Bladder microvascular endothelial cell (primary cell): ENCODE measurements around the gene GPRASP3. TPM values are rescaled to one million over a fixed set of nuclear protein-coding genes. Genes with fewer than 3 reads are reported as not detected.

Experiments used
- total RNA-seq: library from RNA; depleted of rRNA; stranded (reverse); fragments of >200 nt; gene quantifications from 2 replicates; pipeline ENCODE4 v1.2.3, GENCODE V29; 2014

GPRASP3 gene
- total RNA-seq, result 5.7 and 6.6 TPM in 2 replicates

GRCh38 chrX:102720237-102721168, at the start of gene GPRASP3:
Gene GPRASP3, plus strand, starts transcription at chrX:102720743. Its CDS starts 28,253 bp downstream, at chrX:102748996.

DNA sequence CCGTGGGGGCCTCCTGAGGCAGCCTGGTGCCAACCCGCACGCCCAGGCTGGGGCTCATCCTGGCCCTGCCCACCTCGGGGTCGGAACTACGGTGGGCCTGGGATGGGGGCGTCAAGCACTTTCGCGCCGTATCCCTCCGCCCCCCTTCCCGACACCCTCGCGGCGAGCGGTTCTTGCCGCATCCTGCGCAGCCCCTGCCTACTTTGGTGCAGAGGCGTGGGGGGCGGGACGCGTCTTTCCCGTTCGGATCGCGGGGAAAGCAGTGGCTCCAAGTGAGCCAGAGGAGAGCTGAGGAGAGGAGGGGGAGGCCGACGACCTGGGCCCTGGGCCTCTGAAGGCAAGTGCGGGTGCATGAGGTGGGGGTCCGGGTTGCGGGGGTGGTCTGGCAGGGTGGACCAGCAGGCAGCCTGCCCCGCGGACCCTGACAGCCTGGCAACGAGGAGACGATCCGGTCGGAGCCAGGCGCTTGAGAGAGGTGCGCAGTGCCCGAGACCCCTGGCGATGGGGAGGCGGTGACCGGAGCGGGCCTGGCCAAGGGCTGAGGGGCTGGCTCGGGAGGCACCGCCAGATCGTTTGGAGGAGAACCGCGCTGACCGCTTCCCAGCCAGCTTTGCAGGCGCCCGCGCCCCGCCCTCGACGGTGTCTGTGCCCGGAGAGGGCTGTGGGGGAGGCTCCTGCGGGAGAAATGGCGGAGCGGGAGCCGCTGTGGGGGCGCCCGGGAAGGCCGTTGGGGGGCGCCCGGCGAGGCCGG, 8.2 kb upstream of the GPRASP3 start, which contains the start of gene GPRASP2:
TSS of gene GPRASP2 (plus strand) at position 233 of the 751 bp plus-strand sequence. CDS start 2,422 bp downstream, outside the sequence.

Other genes with a start within 250 kb of the GPRASP3 start
- not detected in 2 replicates for gene TCP11X2, start 248.9 kb upstream of the GPRASP3 start, total RNA-seq
- 0.82 and 1.8 TPM in 2 replicates for gene TMSB15A, start 204.0 kb upstream of the GPRASP3 start, total RNA-seq
- 11.0 and 23.9 TPM in 2 replicates for gene ARMCX5, start 121.2 kb upstream of the GPRASP3 start, total RNA-seq
- 0.65 and 3.3 TPM in 2 replicates for gene GPRASP1, start 69.3 kb upstream of the GPRASP3 start, total RNA-seq
- 9.6 and 13.9 TPM in 2 replicates for gene GPRASP2, start 8.3 kb upstream of the GPRASP3 start, total RNA-seq
- gene RAB40AL, start 216.5 kb downstream of the GPRASP3 start, total RNA-seq, result 0.32 and 0.94 TPM in 2 replicates